Hepatocyte (in vitro differentiated cells): ENCODE results near the gene RBM18.

ENCODE experiments used
- CTCF ChIP-seq: fragments of 200-600 bp; sonication (generic); IDR thresholded peaks from 2 replicates; pipeline ENCODE4 v1.5.1; 2016; ENCODE audit warnings: antibody characterized with exemption, mild to moderate bottlenecking; ENCODE audit not compliant: poor library complexity
- EZH2 ChIP-seq: fragments of 200-600 bp; sonication (generic); IDR thresholded peaks from 2 replicates; pipeline ENCODE4 v1.6.1; 2016; ENCODE audit warnings: antibody characterized with exemption, mild to moderate bottlenecking, borderline replicate concordance
- EZH2phosphoT487 ChIP-seq: fragments of 200-600 bp; sonication (generic); IDR thresholded peaks from one replicate; pipeline ENCODE4 v1.6.1; 2018; ENCODE audit warnings: antibody characterized with exemption, mild to moderate bottlenecking, low read depth, moderate library complexity; ENCODE audit not compliant: unreplicated experiment, severe bottlenecking

- TF ChIP-seq EZH2 (no peak), CTCF (no peak), EZH2phosphoT487 (no peak)
Observed at GRCh38 chr9:122207096-122207495, 57.5 kb downstream of the RBM18 start.
